Measurements from ENCODE around the gene CYB561D2.

Gene CYB561D2

DNA sequence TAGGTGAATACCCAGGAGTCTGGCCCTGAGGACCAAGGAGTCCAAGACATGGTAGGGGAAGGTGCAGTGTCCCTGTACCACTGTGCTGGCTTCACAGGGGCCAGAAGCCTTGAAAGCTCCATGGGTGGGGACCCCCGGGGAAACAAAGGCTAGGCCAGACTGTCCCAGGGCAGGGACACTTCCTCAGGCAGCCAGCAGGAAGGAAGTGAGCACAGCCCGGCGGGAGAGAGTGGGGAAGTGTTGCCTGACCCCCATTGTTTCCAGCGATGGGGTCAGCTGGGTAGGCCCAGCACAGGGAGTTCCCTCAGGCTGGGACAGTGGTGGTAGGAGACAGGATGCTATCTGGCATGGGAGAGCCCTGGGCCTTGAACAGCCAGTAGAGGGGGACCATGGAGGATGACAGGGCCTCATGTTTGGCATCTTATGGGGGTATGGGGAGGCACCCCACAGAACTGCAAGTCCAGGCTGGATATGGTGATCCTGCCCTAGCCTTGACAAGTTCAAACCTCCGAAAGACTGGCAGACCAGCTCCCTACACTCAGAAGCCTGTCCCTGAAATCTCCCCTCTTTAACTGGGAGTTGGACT, 27.0 kb upstream of the CYB561D2 start:
- 78 to 82% methylated on average over 4 of the region's 5 CpGs for WGBS, 2 experiments (ENCODE audit: insufficient coverage in 2 of 2)
- H3K4me1 ChIP-seq (ENCODE audit: control insufficient read depth, insufficient read depth, low read length, poor library complexity, severe bottlenecking) = peaks cover 50% of the 10 kb centered on the region
- H3K4me3 ChIP-seq (ENCODE audit: extremely low read depth, insufficient read depth, low read length, poor library complexity, severe bottlenecking) = no peak overlapping the region
- peaks cover 41% of the 10 kb centered on the region for H3K36me3 ChIP-seq (ENCODE audit: control insufficient read depth, insufficient read depth, low read length)
- no peaks in the 10 kb centered on the region for H3K9me3 ChIP-seq (ENCODE audit: control insufficient read depth, low read length)
- H3K27ac ChIP-seq (ENCODE audit: low read depth, low read length, severe bottlenecking) = peak overlapping the region; percentile 49

DNA sequence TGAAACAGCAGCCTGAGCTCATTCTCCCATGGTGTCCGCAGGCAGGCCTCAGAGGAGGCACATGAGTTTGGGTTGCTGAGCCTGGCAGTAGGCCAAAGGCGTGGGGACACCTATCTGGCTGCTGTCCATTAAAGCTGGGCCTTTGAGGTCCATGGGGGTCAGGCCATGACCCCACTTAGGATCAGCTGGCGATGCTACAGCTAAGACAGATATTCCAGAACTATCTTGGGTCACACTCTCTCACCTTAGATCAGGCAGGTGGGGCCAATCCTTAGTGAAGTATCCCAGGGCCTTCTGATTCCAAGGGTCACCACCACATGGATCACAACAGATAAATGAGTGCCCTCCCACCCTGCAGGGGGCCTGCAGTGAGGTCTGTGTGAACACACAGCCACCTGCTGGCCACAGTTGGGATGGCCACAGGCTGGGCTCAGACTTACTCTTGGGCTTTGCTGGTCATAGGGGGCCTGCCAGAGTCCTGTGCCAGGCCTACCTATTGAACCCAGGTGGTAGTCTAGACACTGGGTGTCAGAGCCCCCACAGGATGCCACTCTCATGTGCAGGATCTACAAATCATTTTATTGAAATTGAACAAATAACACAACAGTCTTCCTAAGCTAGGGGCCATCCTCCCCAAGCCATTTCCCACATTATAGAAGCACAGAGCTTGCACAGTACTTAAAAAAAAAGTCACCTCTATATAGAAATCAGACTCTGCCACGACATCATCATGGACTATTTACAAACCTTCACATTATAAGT, 26.1 kb upstream of the CYB561D2 start:
- Histone ChIP-seq H3K36me3 (ENCODE audit: control insufficient read depth, insufficient read depth, low read length) (peaks cover 36% of the 10 kb centered on the region), H3K9me3 (ENCODE audit: control insufficient read depth, low read length) (no peaks in the 10 kb centered on the region), H3K4me3 (ENCODE audit: extremely low read depth, insufficient read depth, low read length, poor library complexity, severe bottlenecking) (no peak overlapping the region), H3K27ac (ENCODE audit: low read depth, low read length, severe bottlenecking) (no peak overlapping the region), H3K4me1 (ENCODE audit: control insufficient read depth, insufficient read depth, low read length, poor library complexity, severe bottlenecking) (peaks cover 44% of the 10 kb centered on the region)
- 73 to 80% methylated on average over 4 of the region's 4 CpGs for WGBS, 2 experiments (ENCODE audit: insufficient coverage in 2 of 2)

DNA sequence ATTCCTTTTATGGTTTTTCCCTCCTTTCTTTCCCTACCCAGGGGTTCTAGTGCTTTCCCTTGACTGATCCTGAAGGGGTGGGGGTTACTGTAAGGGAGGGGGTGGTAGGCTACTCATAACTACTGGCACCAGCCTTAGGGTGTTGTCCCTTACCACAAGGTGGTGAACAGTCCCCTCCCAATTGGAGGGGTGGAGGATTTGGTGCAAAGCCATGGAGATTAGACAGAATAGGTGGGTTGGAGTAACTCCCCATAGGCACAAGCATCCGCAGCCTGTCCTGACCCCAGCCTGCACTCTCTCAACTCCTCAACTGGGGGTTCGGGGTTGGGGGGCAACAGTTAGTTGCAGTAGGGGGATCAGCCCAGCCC, 25.6 kb upstream of the CYB561D2 start:
- H3K27ac ChIP-seq (ENCODE audit: low read depth, low read length, severe bottlenecking) = no peak overlapping the region
- H3K4me3 ChIP-seq (ENCODE audit: extremely low read depth, insufficient read depth, low read length, poor library complexity, severe bottlenecking) = no peak overlapping the region
- peaks cover 36% of the 10 kb centered on the region for H3K36me3 ChIP-seq (ENCODE audit: control insufficient read depth, insufficient read depth, low read length)
- no CpG with 5 or more reads among the region's 2 CpGs for WGBS, 2 experiments (ENCODE audit: insufficient coverage in 2 of 2)
- no peaks in the 10 kb centered on the region for H3K9me3 ChIP-seq (ENCODE audit: control insufficient read depth, low read length)
- peaks cover 40% of the 10 kb centered on the region for H3K4me1 ChIP-seq (ENCODE audit: control insufficient read depth, insufficient read depth, low read length, poor library complexity, severe bottlenecking)

DNA sequence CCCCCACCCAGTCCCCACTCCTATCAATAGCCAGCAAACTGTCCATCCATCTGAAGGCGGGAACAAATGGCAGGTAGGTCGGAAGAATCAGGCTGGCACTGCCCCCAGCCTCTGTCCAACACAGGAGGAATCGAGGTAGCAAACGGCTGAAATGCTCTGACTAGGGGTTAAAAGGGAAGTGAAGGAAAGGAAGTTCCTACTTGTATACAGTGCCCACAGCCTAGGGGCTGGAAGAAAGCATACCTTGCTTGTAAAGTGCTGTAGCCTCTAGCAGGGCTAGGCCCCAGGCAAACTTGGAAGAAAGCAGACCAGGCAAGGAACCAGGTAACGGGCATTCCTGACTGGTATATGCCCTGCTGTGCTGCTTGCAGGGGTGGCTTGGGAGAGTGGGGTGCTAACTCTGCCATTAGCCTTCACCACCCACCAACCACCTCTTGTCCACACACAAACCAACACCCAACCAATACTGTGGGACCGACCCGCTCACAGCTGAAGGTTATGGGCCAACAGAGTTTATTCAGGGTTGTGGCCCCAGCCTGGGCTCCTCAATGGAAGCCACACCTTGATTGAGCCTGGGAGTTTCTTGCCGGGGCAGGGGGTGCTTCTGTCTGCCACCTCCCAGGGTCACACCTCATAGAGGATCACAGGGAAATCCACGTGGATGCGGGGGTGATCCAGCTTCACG, 25.0 kb upstream of the CYB561D2 start:
- 90 to 95% methylated on average over 9 to 11 of the region's 11 CpGs for WGBS, 2 experiments (ENCODE audit: insufficient coverage in 2 of 2)

DNA sequence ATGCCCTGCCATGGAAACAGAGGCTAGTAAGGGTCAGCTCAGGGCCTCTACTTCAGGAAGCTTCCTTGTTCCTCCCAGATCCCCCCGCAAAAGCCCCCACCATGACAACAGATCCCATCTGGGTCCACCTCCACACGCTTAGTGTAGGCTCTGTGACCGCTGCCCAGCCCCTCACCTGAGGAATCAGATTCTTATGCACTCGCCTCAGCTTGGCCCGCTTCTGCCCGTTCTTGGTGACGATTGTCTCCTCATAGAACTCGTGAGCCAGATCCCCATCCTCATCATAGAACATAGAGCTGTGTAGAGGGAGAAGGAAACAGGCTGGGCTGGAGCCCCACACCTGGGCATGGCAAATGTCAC, 24.5 kb upstream of the CYB561D2 start:
- 94 to 96% methylated on average over 3 to 7 of the region's 8 CpGs for WGBS, 2 experiments (ENCODE audit: insufficient coverage in 2 of 2)
- peaks cover 44% of the 10 kb centered on the region for H3K36me3 ChIP-seq (ENCODE audit: control insufficient read depth, insufficient read depth, low read length)

More for the DNA sequence above, 25.0 kb upstream of the CYB561D2 start:
- no peak overlapping the region for H3K4me3 ChIP-seq (ENCODE audit: extremely low read depth, insufficient read depth, low read length, poor library complexity, severe bottlenecking)
- H3K4me1 ChIP-seq (ENCODE audit: control insufficient read depth, insufficient read depth, low read length, poor library complexity, severe bottlenecking) = peaks cover 37% of the 10 kb centered on the region
- peaks cover 38% of the 10 kb centered on the region for H3K36me3 ChIP-seq (ENCODE audit: control insufficient read depth, insufficient read depth, low read length)
- no peaks in the 10 kb centered on the region for H3K9me3 ChIP-seq (ENCODE audit: control insufficient read depth, low read length)
- no peak overlapping the region for H3K27ac ChIP-seq (ENCODE audit: low read depth, low read length, severe bottlenecking)

DNA sequence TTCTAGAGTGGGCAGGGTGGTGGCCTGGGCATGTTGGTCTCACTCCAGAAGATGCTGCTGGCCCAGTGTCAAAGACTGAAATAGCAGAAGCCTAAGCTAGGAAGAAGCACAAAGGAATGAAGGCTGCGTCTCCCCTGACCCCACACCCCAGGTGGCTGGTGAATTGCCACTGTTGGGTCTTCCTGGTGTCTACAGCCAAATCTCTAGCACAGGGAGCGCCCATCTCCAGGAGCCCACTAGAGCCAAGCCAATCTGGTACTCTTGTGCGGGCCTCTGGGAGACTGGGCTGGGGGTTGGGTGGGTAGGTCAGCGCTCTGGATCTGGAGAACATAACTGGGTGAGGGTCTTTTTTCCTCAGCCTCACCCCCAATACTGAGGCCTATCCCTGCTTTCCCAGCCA, 23.5 kb upstream of the CYB561D2 start:
- Histone ChIP-seq H3K36me3 (ENCODE audit: control insufficient read depth, insufficient read depth, low read length) (peaks cover 53% of the 10 kb centered on the region), H3K4me3 (ENCODE audit: extremely low read depth, insufficient read depth, low read length, poor library complexity, severe bottlenecking) (peak overlapping the region; percentile 91), H3K9me3 (ENCODE audit: control insufficient read depth, low read length) (no peaks in the 10 kb centered on the region), H3K4me1 (ENCODE audit: control insufficient read depth, insufficient read depth, low read length, poor library complexity, severe bottlenecking) (peaks cover 34% of the 10 kb centered on the region), H3K27ac (ENCODE audit: low read depth, low read length, severe bottlenecking) (no peak overlapping the region)
- WGBS, 2 experiments (ENCODE audit: insufficient coverage in 2 of 2) = 90 to 100% methylated on average over 2 of the region's 4 CpGs

More for the DNA sequence above, 24.5 kb upstream of the CYB561D2 start:
- Histone ChIP-seq H3K4me1 (ENCODE audit: control insufficient read depth, insufficient read depth, low read length, poor library complexity, severe bottlenecking) (peaks cover 37% of the 10 kb centered on the region), H3K9me3 (ENCODE audit: control insufficient read depth, low read length) (no peaks in the 10 kb centered on the region), H3K4me3 (ENCODE audit: extremely low read depth, insufficient read depth, low read length, poor library complexity, severe bottlenecking) (no peak overlapping the region), H3K27ac (ENCODE audit: low read depth, low read length, severe bottlenecking) (no peak overlapping the region)

DNA sequence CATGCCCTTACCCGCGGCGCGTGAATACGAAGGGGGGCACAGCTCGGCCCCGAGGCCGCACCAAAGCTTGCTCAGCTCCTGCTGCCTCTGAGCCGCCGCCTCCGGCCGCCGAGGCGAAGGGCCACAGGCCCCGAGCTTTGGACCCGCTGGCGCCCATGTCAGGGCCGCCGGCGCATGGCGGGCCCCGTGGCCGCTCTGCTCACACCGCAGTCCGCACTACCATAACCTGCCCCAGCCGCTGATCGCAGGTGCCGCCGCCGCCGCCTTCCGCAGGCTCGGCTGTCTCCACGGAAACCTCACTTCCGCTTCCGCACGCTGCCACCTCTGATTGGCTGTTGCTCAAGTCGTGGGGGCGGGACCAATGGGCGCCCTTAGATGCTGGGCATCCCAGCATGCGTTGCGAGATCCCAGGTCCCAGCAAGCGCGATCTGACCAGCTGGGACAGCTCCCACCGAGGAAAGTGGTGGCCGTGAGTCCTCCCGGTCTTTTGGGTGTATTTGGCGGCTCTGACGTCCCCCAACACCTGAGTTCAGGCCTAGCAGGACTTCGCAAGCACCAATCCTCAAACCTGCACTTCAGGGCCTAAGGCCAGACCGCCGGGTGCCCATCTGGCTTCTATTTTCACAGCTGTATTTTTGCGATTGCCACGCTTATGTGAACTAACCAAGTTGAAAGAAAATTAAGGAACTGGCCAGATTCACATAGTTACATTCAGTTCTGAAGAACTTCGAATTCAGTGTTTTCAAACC, 22.5 kb upstream of the CYB561D2 start, which contains the start of gene TUSC2:
Gene TUSC2 (minus strand): TSS at position 281 of the 749 bp plus-strand sequence. CDS start 124 bp downstream, at position 157.
- Histone ChIP-seq H3K36me3 (ENCODE audit: control insufficient read depth, insufficient read depth, low read length) (peaks cover 61% of the 10 kb centered on the region), H3K27ac (ENCODE audit: low read depth, low read length, severe bottlenecking) (peak within 1 kb of the TSS; percentile 57), H3K4me1 (ENCODE audit: control insufficient read depth, insufficient read depth, low read length, poor library complexity, severe bottlenecking) (peaks cover 24% of the 10 kb centered on the region), H3K4me3 (ENCODE audit: extremely low read depth, insufficient read depth, low read length, poor library complexity, severe bottlenecking) (peak within 1 kb of the TSS; percentile 91), H3K9me3 (ENCODE audit: control insufficient read depth, low read length) (no peaks in the 10 kb centered on the region)
- WGBS, 2 experiments (ENCODE audit: insufficient coverage in 2 of 2) = 8 to 12% methylated on average over 37 to 46 of the region's 55 CpGs

DNA sequence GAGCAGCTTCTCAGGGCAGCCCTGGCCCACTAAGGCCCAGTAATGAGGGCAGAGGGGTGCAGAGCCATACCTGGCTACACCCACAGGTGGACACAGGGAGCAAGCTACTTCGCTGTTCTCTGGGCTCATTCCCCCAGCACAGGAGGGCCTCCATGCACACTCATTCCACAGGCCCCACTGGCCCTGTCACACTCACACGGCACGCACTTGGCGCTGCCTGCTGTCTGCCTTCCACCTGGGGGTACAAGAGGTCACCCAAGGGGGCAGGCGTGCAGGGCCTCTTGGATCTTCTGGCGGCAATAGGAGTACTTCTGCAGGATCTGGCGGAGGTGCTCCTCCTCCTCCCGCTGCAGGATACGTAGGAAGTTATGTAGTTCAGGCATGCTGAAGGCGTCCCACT, 20.3 kb upstream of the CYB561D2 start:
- Histone ChIP-seq H3K9me3 (ENCODE audit: control insufficient read depth, low read length) (no peaks in the 10 kb centered on the region), H3K36me3 (ENCODE audit: control insufficient read depth, insufficient read depth, low read length) (peaks cover 61% of the 10 kb centered on the region), H3K27ac (ENCODE audit: low read depth, low read length, severe bottlenecking) (no peak overlapping the region), H3K4me1 (ENCODE audit: control insufficient read depth, insufficient read depth, low read length, poor library complexity, severe bottlenecking) (peaks cover 26% of the 10 kb centered on the region), H3K4me3 (ENCODE audit: extremely low read depth, insufficient read depth, low read length, poor library complexity, severe bottlenecking) (no peak overlapping the region)
- 94 to 98% methylated on average over 8 of the region's 10 CpGs for WGBS, 2 experiments (ENCODE audit: insufficient coverage in 2 of 2)

DNA sequence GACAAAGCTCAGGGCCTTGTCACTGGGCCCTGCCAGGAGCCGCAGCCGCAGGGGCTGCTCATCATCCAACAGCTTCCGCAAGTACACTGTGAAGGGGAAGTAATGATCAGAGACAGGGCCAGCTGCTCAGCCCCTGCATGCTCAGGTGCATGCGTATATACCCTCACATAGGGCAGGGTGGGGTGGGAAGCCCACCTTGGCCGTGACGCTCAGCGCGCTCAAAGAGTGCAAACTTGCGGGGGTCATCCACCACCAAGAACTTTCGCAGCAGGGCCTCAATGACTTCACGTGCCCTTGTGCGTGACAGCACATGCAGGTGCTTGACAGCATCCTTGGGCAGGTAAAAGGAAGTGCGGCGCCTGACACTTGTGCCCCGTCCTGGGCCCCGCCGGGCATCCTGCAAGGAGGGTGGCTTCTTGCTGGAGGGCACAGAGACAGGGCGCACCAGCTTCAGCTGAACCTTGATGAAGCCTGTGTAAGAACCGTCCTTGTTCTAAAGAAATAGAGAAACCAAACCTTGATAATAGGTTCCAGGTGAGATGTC, 19.2 kb upstream of the CYB561D2 start:
- 97 to 99% methylated on average over 19 of the region's 19 CpGs for WGBS, 2 experiments (ENCODE audit: insufficient coverage in 2 of 2)
- H3K9me3 ChIP-seq (ENCODE audit: control insufficient read depth, low read length) = no peaks in the 10 kb centered on the region
- peaks cover 34% of the 10 kb centered on the region for H3K4me1 ChIP-seq (ENCODE audit: control insufficient read depth, insufficient read depth, low read length, poor library complexity, severe bottlenecking)
- peaks cover 50% of the 10 kb centered on the region for H3K36me3 ChIP-seq (ENCODE audit: control insufficient read depth, insufficient read depth, low read length)
- H3K27ac ChIP-seq (ENCODE audit: low read depth, low read length, severe bottlenecking) = no peak overlapping the region
- H3K4me3 ChIP-seq (ENCODE audit: extremely low read depth, insufficient read depth, low read length, poor library complexity, severe bottlenecking) = no peak overlapping the region

DNA sequence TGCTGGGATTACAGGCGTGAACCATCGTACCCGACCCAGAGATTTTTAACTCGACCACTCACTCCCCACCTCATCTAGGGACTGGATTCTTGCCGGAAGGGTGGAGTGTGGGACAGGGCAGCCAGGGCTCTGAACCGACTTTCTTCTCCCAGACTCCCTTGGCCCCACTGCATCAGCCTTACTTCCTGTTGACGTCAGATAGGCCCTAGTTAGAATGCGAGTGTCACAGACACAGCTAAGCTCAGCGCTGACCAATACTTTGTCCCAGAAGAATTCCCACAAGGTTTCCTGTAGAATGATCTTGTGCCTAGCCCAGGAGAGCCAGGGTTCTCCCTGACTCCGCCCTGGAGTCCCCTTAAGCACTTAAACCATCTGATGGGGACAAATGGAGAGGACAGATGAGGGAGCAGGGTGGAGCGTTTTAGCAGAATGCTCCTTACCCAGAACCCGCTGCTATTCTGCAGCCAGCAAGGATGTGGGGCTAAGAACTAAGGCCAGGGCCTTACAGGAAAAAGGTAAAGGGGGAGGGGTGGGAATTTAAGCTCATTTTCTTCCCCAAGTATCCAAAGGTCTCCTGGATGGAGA, 16.8 kb upstream of the CYB561D2 start:
- no peak overlapping the region for H3K4me3 ChIP-seq (ENCODE audit: extremely low read depth, insufficient read depth, low read length, poor library complexity, severe bottlenecking)

More for the DNA sequence above, 16.8 kb upstream of the CYB561D2 start:
- Histone ChIP-seq H3K4me1 (ENCODE audit: control insufficient read depth, insufficient read depth, low read length, poor library complexity, severe bottlenecking) (peaks cover 23% of the 10 kb centered on the region), H3K9me3 (ENCODE audit: control insufficient read depth, low read length) (no peaks in the 10 kb centered on the region), H3K36me3 (ENCODE audit: control insufficient read depth, insufficient read depth, low read length) (peaks cover 48% of the 10 kb centered on the region), H3K27ac (ENCODE audit: low read depth, low read length, severe bottlenecking) (peak overlapping the region; percentile 69)
- 86 to 91% methylated on average over 3 to 12 of the region's 12 CpGs for WGBS, 2 experiments (ENCODE audit: insufficient coverage in 2 of 2)

Data from mesodermal cell (in vitro differentiated cells).